Mucosa of rectum (tissue), 2 donors: ENCODE data around the gene RARB.

Source experiments
- H3K27ac ChIP-seq, 2 donors: one replicate each; pipeline ENCODE4 v1.7.0; 2013; ENCODE audit warnings: inconsistent platforms in 2 of 2, low read depth in 2 of 2, low read length in 2 of 2
- H3K27me3 ChIP-seq, 2 donors: one replicate each; pipeline ENCODE4 v1.7.0; 2013; ENCODE audit warnings: low read length in 2 of 2; ENCODE audit not compliant: control insufficient read depth in 2 of 2, insufficient read depth in 2 of 2
- H3K36me3 ChIP-seq, 2 donors: one replicate each; pipeline ENCODE4 v1.7.0; 2013; ENCODE audit warnings: low read length in 2 of 2; ENCODE audit not compliant: control insufficient read depth in 2 of 2, insufficient read depth in 2 of 2
- H3K4me1 ChIP-seq, 2 donors: one replicate each; pipeline ENCODE4 v1.7.0; 2013; ENCODE audit warnings: low read length in 2 of 2, mild to moderate bottlenecking in 1 of 2; ENCODE audit not compliant: control insufficient read depth in 2 of 2, insufficient read depth in 2 of 2
- H3K4me3 ChIP-seq, 2 donors: one replicate each; pipeline ENCODE4 v1.7.0; 2013; ENCODE audit warnings: low read length in 2 of 2
- H3K9ac ChIP-seq, 2 donors: one replicate each; pipeline ENCODE4 v1.7.0; 2013; ENCODE audit warnings: low read length in 2 of 2, low read depth in 1 of 2, mild to moderate bottlenecking in 1 of 2
- H3K9me3 ChIP-seq, 2 donors: one replicate each; pipeline ENCODE4 v1.7.0; 2013; ENCODE audit warnings: low read length in 2 of 2; ENCODE audit not compliant: control insufficient read depth in 2 of 2
- donor health status: healthy.
- donor health status: Normal muscosa, but diverticular disease.

The RARB gene

GRCh38 chr3:25430287-25430934 is 2.3 kb downstream of the RARB start:
- no peak overlapping the region for H3K27ac ChIP-seq
- no peaks in the 10 kb centered on the region for H3K27me3 ChIP-seq
- no peaks in the 10 kb centered on the region for H3K4me1 ChIP-seq
- H3K9ac ChIP-seq = no peak overlapping the region
- H3K4me3 ChIP-seq = peak overlapping the region in 1 of 2 donors; percentile 79
- H3K36me3 ChIP-seq = no peaks in the 10 kb centered on the region
- H3K9me3 ChIP-seq = no peaks in the 10 kb centered on the region

GRCh38 chr3:25430935-25431770 is 3.1 kb downstream of the RARB start:
- Histone ChIP-seq H3K27ac (no peak overlapping the region), H3K9ac (no peak overlapping the region), H3K4me1 (no peaks in the 10 kb centered on the region), H3K9me3 (no peaks in the 10 kb centered on the region), H3K36me3 (no peaks in the 10 kb centered on the region), H3K27me3 (no peaks in the 10 kb centered on the region), H3K4me3 (no peak overlapping the region)

- H3K9me3 ChIP-seq = no peaks in the 10 kb centered on the region
- no peak overlapping the region for H3K27ac ChIP-seq
- no peak overlapping the region for H3K9ac ChIP-seq
- no peak overlapping the region for H3K4me3 ChIP-seq
- H3K27me3 ChIP-seq = no peaks in the 10 kb centered on the region
- H3K4me1 ChIP-seq = no peaks in the 10 kb centered on the region
- no peaks in the 10 kb centered on the region for H3K36me3 ChIP-seq
Observed at GRCh38 chr3:25432176-25432720, 4.2 kb downstream of the RARB start.

- Histone ChIP-seq H3K27me3 (no peaks in the 10 kb centered on the region), H3K9ac (no peak overlapping the region), H3K36me3 (no peaks in the 10 kb centered on the region), H3K4me1 (no peaks in the 10 kb centered on the region), H3K9me3 (no peaks in the 10 kb centered on the region), H3K27ac (no peak overlapping the region), H3K4me3 (no peak overlapping the region)
Observed at GRCh38 chr3:25433106-25433505, 5.0 kb downstream of the RARB start.

DNA sequence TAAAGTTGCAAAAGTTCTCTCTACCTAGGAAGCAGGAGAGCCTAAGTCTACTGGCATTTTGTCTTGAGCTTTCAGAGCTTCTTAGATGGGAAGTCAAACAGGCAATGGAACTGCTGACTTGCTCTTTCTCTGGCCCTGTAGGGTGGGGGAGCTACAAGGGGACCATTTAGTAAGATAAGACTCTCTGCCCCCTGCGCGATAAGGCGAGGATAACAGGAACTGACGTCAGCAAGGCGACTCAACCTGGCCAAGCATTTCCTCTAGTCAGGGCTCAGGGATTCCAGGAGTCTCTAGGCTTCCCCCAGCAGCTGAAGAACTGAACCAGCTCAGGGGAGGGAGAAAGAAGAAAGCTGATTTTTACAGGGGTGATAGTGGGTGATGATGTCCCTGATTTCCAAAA is 5.8 kb downstream of the RARB start:
- no peaks in the 10 kb centered on the region for H3K27me3 ChIP-seq
- no peaks in the 10 kb centered on the region for H3K9me3 ChIP-seq
- no peaks in the 10 kb centered on the region for H3K4me1 ChIP-seq
- H3K27ac ChIP-seq = no peak overlapping the region
- no peaks in the 10 kb centered on the region for H3K36me3 ChIP-seq
- H3K9ac ChIP-seq = no peak overlapping the region
- H3K4me3 ChIP-seq = no peak overlapping the region

- no peaks in the 10 kb centered on the region for H3K27me3 ChIP-seq
- H3K9ac ChIP-seq = no peak overlapping the region
- no peaks in the 10 kb centered on the region for H3K36me3 ChIP-seq
- no peaks in the 10 kb centered on the region for H3K9me3 ChIP-seq
- no peak overlapping the region for H3K27ac ChIP-seq
- no peak overlapping the region for H3K4me3 ChIP-seq
- H3K4me1 ChIP-seq = no peaks in the 10 kb centered on the region
Observed at GRCh38 chr3:25437953-25438352, 9.9 kb downstream of the RARB start.

- H3K9ac ChIP-seq = no peak overlapping the region
- H3K27ac ChIP-seq = no peak overlapping the region
- no peaks in the 10 kb centered on the region for H3K9me3 ChIP-seq
- no peaks in the 10 kb centered on the region for H3K4me1 ChIP-seq
- no peaks in the 10 kb centered on the region for H3K36me3 ChIP-seq
- H3K27me3 ChIP-seq = no peaks in the 10 kb centered on the region
- H3K4me3 ChIP-seq = no peak overlapping the region
Observed at GRCh38 chr3:25438791-25439555, 10.9 kb downstream of the RARB start.

GRCh38 chr3:25441234-25441856 is 13.3 kb downstream of the RARB start:
- Histone ChIP-seq H3K27ac (no peak overlapping the region), H3K9ac (no peak overlapping the region), H3K36me3 (no peaks in the 10 kb centered on the region), H3K9me3 (no peaks in the 10 kb centered on the region), H3K4me1 (no peaks in the 10 kb centered on the region), H3K27me3 (no peaks in the 10 kb centered on the region), H3K4me3 (no peak overlapping the region)

DNA sequence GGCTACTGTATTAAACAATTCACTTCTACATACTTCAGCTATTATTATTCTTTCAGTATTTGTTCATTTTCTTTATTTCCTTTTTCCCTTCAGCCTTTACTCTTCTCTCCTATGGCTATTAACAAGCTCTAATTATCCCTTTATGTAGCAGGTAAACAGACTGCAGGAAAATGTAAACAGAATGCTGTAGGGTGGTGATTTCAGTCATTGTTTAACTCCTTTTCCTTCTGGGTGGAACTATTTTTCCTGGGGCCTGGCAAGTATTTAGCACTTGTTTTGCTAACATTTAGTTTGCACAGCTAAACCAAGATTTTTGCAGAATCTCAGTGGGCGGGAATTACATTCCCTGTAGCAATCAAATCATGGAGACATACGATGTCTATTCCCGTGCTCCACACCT is 14.4 kb downstream of the RARB start:
- Histone ChIP-seq H3K36me3 (no peaks in the 10 kb centered on the region), H3K27ac (no peak overlapping the region), H3K4me3 (no peak overlapping the region), H3K27me3 (no peaks in the 10 kb centered on the region), H3K4me1 (no peaks in the 10 kb centered on the region), H3K9me3 (no peaks in the 10 kb centered on the region), H3K9ac (no peak overlapping the region)
